ENCODE results near the gene FAM81A.

FAM81A gene

GRCh38 chr15:59545573-59545972, 107.6 kb downstream of the FAM81A start:
- no peak for DNase-seq

- no peak for DNase-seq
These were observed 110.7 kb downstream of the FAM81A start for GRCh38 chr15:59548501-59549226.

GRCh38 chr15:59549301-59550185, 111.6 kb downstream of the FAM81A start:
- DNase-seq, result no peak

GRCh38 chr15:59550530-59550929, 112.5 kb downstream of the FAM81A start:
- no peak for DNase-seq

GRCh38 chr15:59550956-59551355, 113.0 kb downstream of the FAM81A start:
- DNase-seq, result no peak

DNA sequence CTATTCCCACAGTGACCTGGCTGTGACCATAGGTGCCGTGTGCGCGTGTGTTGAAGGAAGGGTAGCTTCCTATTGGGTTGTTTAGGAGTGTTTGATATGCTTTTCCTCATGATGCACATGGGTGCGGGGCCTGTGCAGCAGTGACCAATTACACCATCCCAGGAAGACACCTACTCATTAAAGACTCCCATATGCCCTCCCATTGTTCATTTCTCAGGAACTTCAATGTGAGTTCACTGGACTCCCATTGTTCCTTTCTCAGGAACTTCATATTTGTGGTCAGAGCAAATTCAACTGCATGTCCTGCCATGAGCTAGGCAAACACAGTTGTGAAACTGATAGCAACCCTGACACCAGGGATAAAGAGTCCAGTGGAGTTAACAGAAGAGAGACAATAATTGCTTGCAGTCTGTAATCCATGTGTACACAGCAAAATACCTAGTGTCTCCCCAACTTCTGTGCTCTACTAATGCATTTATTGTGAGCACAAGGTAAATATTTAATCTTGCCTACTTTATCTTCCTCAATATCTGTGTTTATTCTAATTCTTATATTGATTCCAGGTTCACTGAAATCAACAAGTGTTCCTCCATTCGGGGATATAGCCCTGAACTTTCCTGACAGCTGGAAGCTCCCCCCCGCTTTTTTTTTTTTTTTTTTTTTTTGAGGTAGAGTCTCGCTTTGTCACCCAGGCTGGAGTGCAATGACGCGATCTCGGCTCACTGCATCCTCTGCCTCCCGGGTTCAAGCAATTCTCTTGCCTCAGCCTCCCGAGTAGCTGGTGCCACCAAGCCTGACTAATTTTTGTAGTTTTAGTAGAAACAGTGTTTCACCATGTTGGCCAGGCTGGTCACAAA, 116.1 kb downstream of the FAM81A start:
- DNase-seq, result no peak

DNA sequence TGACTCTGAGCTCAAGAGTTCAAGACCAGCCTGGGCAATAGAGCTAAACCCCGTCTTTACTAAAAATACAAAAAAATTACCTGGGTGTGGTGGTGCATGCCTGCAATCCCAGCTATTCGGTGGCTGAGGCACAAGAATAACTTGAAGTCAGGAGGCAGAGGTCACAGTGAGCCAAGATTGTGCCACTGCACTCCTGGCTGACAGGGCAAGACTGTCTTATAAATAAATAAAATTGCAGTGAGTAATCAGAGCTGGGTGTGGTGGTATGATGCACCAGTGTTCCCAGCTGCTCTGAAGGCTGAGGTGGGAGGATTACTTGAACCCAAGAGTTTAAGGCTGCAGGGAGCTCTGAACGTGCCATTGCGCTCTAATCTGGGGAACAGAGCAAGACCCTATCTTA, 117.7 kb downstream of the FAM81A start:
- no peak for DNase-seq

- no peak for DNase-seq
These were observed 118.4 kb downstream of the FAM81A start for GRCh38 chr15:59556380-59556779.

DNA sequence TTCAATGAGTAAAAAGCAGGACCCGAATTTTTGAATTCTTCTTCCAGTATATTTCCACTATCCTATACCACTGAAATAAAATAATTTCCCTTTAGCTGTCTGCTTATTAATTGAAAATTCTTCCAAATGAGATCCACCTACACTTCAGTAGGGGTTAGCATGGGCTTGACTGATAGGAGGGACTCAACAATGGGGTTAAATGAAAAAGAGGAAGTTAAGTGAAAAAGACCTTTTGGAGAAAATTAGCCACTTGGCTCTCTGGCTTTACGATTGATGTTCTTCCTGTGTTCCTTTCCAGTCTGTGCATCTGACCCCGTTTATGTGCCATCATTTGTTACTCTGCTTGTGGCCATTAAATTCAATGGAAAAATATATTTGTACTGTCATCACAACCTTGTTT, 119.6 kb downstream of the FAM81A start:
- DNase-seq, result no peak

DNA sequence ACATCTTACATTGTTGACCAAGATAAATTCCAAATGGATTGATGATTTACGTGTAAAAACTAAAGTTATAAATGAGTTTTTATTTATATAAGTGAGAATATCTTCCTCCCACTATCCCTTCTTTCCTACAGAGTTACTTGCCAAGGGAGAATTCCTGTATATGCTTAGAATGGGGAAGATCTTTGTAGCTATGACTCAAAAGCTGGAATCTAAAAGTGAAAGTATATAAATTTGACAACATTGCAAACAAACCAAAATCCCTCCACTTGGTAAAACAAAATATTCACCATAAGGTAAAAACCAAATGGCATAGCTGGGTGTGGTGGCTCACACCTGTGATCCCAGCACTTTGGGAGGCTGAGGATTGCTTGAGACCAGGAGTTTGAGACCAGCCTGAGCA, 120.9 kb downstream of the FAM81A start:
- DNase-seq, result no peak

GRCh38 chr15:59561547-59561946, 123.6 kb downstream of the FAM81A start:
- no peak for DNase-seq

- no peak for DNase-seq
These were observed 124.6 kb downstream of the FAM81A start for GRCh38 chr15:59562448-59563186.

GRCh38 chr15:59565299-59565698, 127.3 kb downstream of the FAM81A start:
- DNase-seq, result no peak

DNA sequence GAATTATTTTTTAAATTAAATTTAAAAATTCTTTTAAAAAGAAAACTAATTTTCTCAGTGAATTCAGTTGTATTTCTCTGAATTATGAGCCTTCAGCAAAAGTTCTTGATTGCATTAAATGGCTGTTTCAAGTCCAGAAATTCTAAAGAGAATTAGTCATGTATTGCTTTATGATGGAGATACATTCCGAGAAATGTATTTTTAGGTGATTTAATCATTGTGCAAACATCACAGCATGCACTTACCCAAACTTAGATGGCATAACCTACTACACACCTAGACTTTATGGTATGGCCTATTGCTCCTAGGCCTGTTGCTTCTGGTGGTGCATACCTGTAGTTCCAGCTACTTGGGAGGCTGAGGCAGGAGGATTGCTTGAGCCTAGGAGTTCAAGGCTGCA, 129.3 kb downstream of the FAM81A start:
- no peak for DNase-seq

- DNase-seq, result no peak
These were observed 131.5 kb downstream of the FAM81A start for GRCh38 chr15:59569477-59569876.

DNA sequence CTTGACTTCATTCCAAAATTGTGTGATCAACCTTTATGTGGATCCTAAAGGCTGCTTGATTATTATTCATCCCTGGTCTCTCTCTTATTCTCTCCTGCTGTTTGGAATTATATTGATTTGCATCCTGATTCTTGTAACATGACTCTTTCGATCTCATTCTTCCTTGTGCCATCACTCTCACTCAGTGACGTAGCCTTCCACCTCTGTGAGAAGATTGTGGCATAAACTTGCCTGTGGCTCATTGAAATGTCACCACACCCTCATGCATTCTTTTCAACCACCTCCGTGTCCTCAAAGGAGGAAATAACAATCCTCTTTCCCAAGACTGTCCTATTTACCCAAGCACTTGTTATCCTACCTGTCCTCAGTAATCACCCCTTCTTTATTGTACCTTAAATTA, 132.3 kb downstream of the FAM81A start:
- no peak for DNase-seq

GRCh38 chr15:59571606-59572005, 133.6 kb downstream of the FAM81A start:
- DNase-seq, result no peak
